ENCODE data around the gene LINC01488. TPM values are rescaled to one million over a fixed set of nuclear protein-coding genes. Genes with fewer than 3 reads are reported as not detected.

Gene LINC01488
- total RNA-seq, 1 experiment from 2014 or later: not detected

- DNase-seq: peak; percentile 93
- Histone ChIP-seq H3K27me3 (no peaks in the 10 kb centered on the region), H3K4me3 (peak overlapping the region; percentile 38), H3K36me3 (no peaks in the 10 kb centered on the region), H3K9me3 (no peaks in the 10 kb centered on the region)
These were observed 38.1 kb upstream of the LINC01488 start for GRCh38 chr11:69443138-69443967.

GRCh38 chr11:69443968-69444364, 37.5 kb upstream of the LINC01488 start:
- no peak for DNase-seq
- Histone ChIP-seq H3K27me3 (no peaks in the 10 kb centered on the region), H3K9me3 (no peaks in the 10 kb centered on the region), H3K4me3 (peak overlapping the region; percentile 38), H3K36me3 (no peaks in the 10 kb centered on the region)

- Histone ChIP-seq H3K36me3 (no peaks in the 10 kb centered on the region), H3K27me3 (no peaks in the 10 kb centered on the region), H3K4me3 (no peak overlapping the region), H3K9me3 (no peaks in the 10 kb centered on the region)
- no peak for DNase-seq
These were observed 36.9 kb upstream of the LINC01488 start for GRCh38 chr11:69444381-69445130.

GRCh38 chr11:69445131-69445470, 36.4 kb upstream of the LINC01488 start:
- no peaks in the 10 kb centered on the region for H3K9me3 ChIP-seq
- no peaks in the 10 kb centered on the region for H3K27me3 ChIP-seq
- no peaks in the 10 kb centered on the region for H3K36me3 ChIP-seq
- no peak for DNase-seq
- no peak overlapping the region for H3K4me3 ChIP-seq

GRCh38 chr11:69446108-69446507, 35.4 kb upstream of the LINC01488 start:
- Histone ChIP-seq H3K4me3 (no peak overlapping the region), H3K36me3 (no peaks in the 10 kb centered on the region), H3K9me3 (no peaks in the 10 kb centered on the region), H3K27me3 (no peaks in the 10 kb centered on the region)
- DNase-seq: no peak

- Histone ChIP-seq H3K9me3 (no peaks in the 10 kb centered on the region), H3K4me3 (no peak overlapping the region), H3K27me3 (no peaks in the 10 kb centered on the region), H3K36me3 (no peaks in the 10 kb centered on the region)
- peak; percentile 37 for DNase-seq
These were observed 33.7 kb upstream of the LINC01488 start for GRCh38 chr11:69447786-69448185.

GRCh38 chr11:69448471-69449284, 32.8 kb upstream of the LINC01488 start:
- no peaks in the 10 kb centered on the region for H3K27me3 ChIP-seq
- DNase-seq: no peak
- no peaks in the 10 kb centered on the region for H3K9me3 ChIP-seq
- no peaks in the 10 kb centered on the region for H3K36me3 ChIP-seq
- H3K4me3 ChIP-seq: no peak overlapping the region

GRCh38 chr11:69449320-69450063, 32.0 kb upstream of the LINC01488 start:
- Histone ChIP-seq H3K4me3 (no peak overlapping the region), H3K36me3 (no peaks in the 10 kb centered on the region), H3K27me3 (no peaks in the 10 kb centered on the region), H3K9me3 (no peaks in the 10 kb centered on the region)
- no peak for DNase-seq

GRCh38 chr11:69450064-69450856, 31.2 kb upstream of the LINC01488 start:
- no peaks in the 10 kb centered on the region for H3K9me3 ChIP-seq
- no peak overlapping the region for H3K4me3 ChIP-seq
- DNase-seq: no peak
- H3K36me3 ChIP-seq: no peaks in the 10 kb centered on the region
- H3K27me3 ChIP-seq: no peaks in the 10 kb centered on the region

GRCh38 chr11:69450857-69451220, 30.6 kb upstream of the LINC01488 start:
- H3K9me3 ChIP-seq: no peaks in the 10 kb centered on the region

GRCh38 chr11:69451289-69451688, 30.2 kb upstream of the LINC01488 start:
- no peaks in the 10 kb centered on the region for H3K36me3 ChIP-seq
- H3K4me3 ChIP-seq: no peak overlapping the region
- DNase-seq: no peak
- no peaks in the 10 kb centered on the region for H3K9me3 ChIP-seq
- no peaks in the 10 kb centered on the region for H3K27me3 ChIP-seq

More at GRCh38 chr11:69450857-69451220, 30.6 kb upstream of the LINC01488 start:
- Histone ChIP-seq H3K36me3 (no peaks in the 10 kb centered on the region), H3K4me3 (no peak overlapping the region), H3K27me3 (no peaks in the 10 kb centered on the region)
- DNase-seq: no peak

- H3K27me3 ChIP-seq: no peaks in the 10 kb centered on the region
- no peak for DNase-seq
- H3K9me3 ChIP-seq: peaks cover 1% of the 10 kb centered on the region; the same call in 1 of the 2 replicates
- H3K36me3 ChIP-seq: no peaks in the 10 kb centered on the region
- no peak overlapping the region for H3K4me3 ChIP-seq
These were observed 29.1 kb upstream of the LINC01488 start for GRCh38 chr11:69452206-69452987.

GRCh38 chr11:69453151-69453550, 28.3 kb upstream of the LINC01488 start:
- no peaks in the 10 kb centered on the region for H3K36me3 ChIP-seq
- DNase-seq: no peak
- peaks cover 6% of the 10 kb centered on the region; the same call in 1 of the 2 replicates for H3K9me3 ChIP-seq
- H3K27me3 ChIP-seq: no peaks in the 10 kb centered on the region
- H3K4me3 ChIP-seq: no peak overlapping the region

GRCh38 chr11:69454018-69454417, 27.4 kb upstream of the LINC01488 start:
- Histone ChIP-seq H3K36me3 (no peaks in the 10 kb centered on the region), H3K4me3 (no peak overlapping the region), H3K9me3 (peaks cover 6% of the 10 kb centered on the region; the same call in 1 of the 2 replicates), H3K27me3 (no peaks in the 10 kb centered on the region)
- DNase-seq: no peak

- DNase-seq: no peak
- Histone ChIP-seq H3K36me3 (no peaks in the 10 kb centered on the region), H3K9me3 (peaks cover 8% of the 10 kb centered on the region), H3K4me3 (no peak overlapping the region), H3K27me3 (no peaks in the 10 kb centered on the region)
These were observed 25.5 kb upstream of the LINC01488 start for GRCh38 chr11:69455969-69456368.
